Neural cell (in vitro differentiated cells): Measurements from ENCODE around the gene GALNT2. TPM values are rescaled to one million over a fixed set of nuclear protein-coding genes. Genes with fewer than 3 reads are reported as not detected.

Source experiments
- H2AFZ ChIP-seq: fragments of 200-600, 300-800 bp; sonication (generic), shearing (Covaris generic); 2 replicates; pipeline ENCODE4 v1.6.0; 2014; ENCODE audit warnings: low read depth, mild to moderate bottlenecking, antibody characterized with exemption, low read length, moderate library complexity
- H3F3A ChIP-seq: fragments of 200-600 bp; shearing (Covaris generic); 2 replicates; pipeline ENCODE4 v1.6.1; 2016; ENCODE audit warnings: mild to moderate bottlenecking, moderate library complexity, mixed read lengths, antibody characterized with exemption, low read length; ENCODE audit not compliant: insufficient read depth, poor library complexity, severe bottlenecking
- H3K27ac ChIP-seq: fragments of 200-600, 300-800 bp; sonication (generic), shearing (Covaris generic); 2 replicates; pipeline ENCODE4 v1.5.1; 2014; ENCODE audit warnings: mild to moderate bottlenecking, low read length, moderate library complexity
- H3K27me3 ChIP-seq: fragments of 300-800, 200-600 bp; sonication (generic), shearing (Covaris generic); 2 replicates; pipeline ENCODE4 v1.6.0; 2014; ENCODE audit warnings: mild to moderate bottlenecking, low read depth, low read length, moderate library complexity; ENCODE audit not compliant: insufficient read depth
- H3K36me3 ChIP-seq: fragments of 300-800, 200-600 bp; sonication (generic), shearing (Covaris generic); 2 replicates; pipeline ENCODE4 v1.5.1; 2014; ENCODE audit warnings: mild to moderate bottlenecking, antibody characterized with exemption, low read length, moderate library complexity; ENCODE audit not compliant: insufficient read depth
- H3K4me2 ChIP-seq: fragments of 300-800, 200-600 bp; sonication (generic), shearing (Covaris generic); 2 replicates; pipeline ENCODE4 v1.6.0; 2014; ENCODE audit warnings: mild to moderate bottlenecking, low read length
- H3K4me3 ChIP-seq: fragments of 300-800, 200-600 bp; sonication (generic), shearing (Covaris generic); 2 replicates; pipeline ENCODE4 v1.5.1; 2014; ENCODE audit warnings: mild to moderate bottlenecking, low read length, moderate library complexity
- H3K79me2 ChIP-seq: fragments of 200-600 bp; shearing (Covaris generic); replicated peaks from 2 replicates; pipeline ENCODE4 v1.6.0; 2014; ENCODE audit warnings: mild to moderate bottlenecking, low read length, moderate library complexity; ENCODE audit not compliant: insufficient read depth
- H3K9ac ChIP-seq: fragments of 300-800, 200-600 bp; sonication (generic), shearing (Covaris generic); 2 replicates; pipeline ENCODE4 v1.6.1; 2016; ENCODE audit warnings: mild to moderate bottlenecking, low read length, mixed read lengths
- H3K9me2 ChIP-seq: fragments of 200-600 bp; shearing (Covaris generic); 2 replicates; pipeline ENCODE4 v1.6.1; 2016; ENCODE audit warnings: mild to moderate bottlenecking, low read length, mixed read lengths; ENCODE audit not compliant: insufficient read depth
- H3K9me3 ChIP-seq: fragments of 200-600, 300-800 bp; sonication (generic), shearing (Covaris generic); 2 replicates; pipeline ENCODE4 v1.6.1; 2016; ENCODE audit warnings: mild to moderate bottlenecking, mixed run types, low read length, moderate library complexity, mixed read lengths
- H4K20me1 ChIP-seq: fragments of 200-600 bp; shearing (Covaris generic); 2 replicates; pipeline ENCODE4 v1.6.1; 2016; ENCODE audit warnings: mild to moderate bottlenecking, mixed run types; ENCODE audit not compliant: insufficient read depth
- EP300 ChIP-seq: fragments of 450-650 bp; conservative IDR thresholded peaks from 2 replicates; pipeline ENCODE4 v1.6.1; 2014; ENCODE audit warnings: antibody characterized with exemption, mild to moderate bottlenecking, moderate library complexity; ENCODE audit not compliant: poor library complexity, severe bottlenecking
- EZH2 ChIP-seq: fragments of 200-600, 300-800 bp; shearing (Covaris generic), sonication (generic); IDR thresholded peaks from 2 replicates; pipeline ENCODE4 v1.6.1; 2014; ENCODE audit warnings: antibody characterized with exemption, low read length, borderline replicate concordance, mild to moderate bottlenecking; ENCODE audit not compliant: insufficient read depth, poor library complexity, severe bottlenecking
- MXI1 ChIP-seq: fragments of 450-650 bp; conservative IDR thresholded peaks from 2 replicates; pipeline ENCODE4 v1.6.1; 2014; ENCODE audit warnings: antibody characterized with exemption, mild to moderate bottlenecking; ENCODE audit not compliant: poor library complexity, severe bottlenecking
- POLR2AphosphoS5 ChIP-seq: IDR thresholded peaks from 2 replicates; pipeline ENCODE4 v1.6.1; 2012
- SMC3 ChIP-seq: fragments of 450-650 bp; conservative IDR thresholded peaks from 2 replicates; pipeline ENCODE4 v1.6.1; 2014; ENCODE audit warnings: antibody characterized with exemption, mild to moderate bottlenecking, moderate library complexity; ENCODE audit not compliant: poor library complexity
- TAF1 ChIP-seq: IDR thresholded peaks from 2 replicates; pipeline ENCODE4 v1.6.1; 2012; ENCODE audit warnings: low read depth
- polyA plus RNA-seq: library from polyadenylated mRNA; depleted of rRNA; stranded (reverse); fragments of >200 nt; gene quantifications from 2 replicates; pipeline ENCODE4 v1.2.3, GENCODE V29; 2014
- TF ChIP-seq, protein P1 (sequence below): fragments of 450-650 bp; IDR thresholded peaks from 2 replicates; pipeline ENCODE4 v1.5.1; 2014; ENCODE audit warnings: antibody characterized with exemption, mild to moderate bottlenecking, moderate library complexity; ENCODE audit not compliant: poor library complexity, severe bottlenecking
- TF ChIP-seq, protein P2 (sequence below): IDR thresholded peaks from 2 replicates; pipeline ENCODE4 v1.6.1; 2012; ENCODE audit warnings: borderline replicate concordance

GALNT2 gene
- polyA plus RNA-seq, 1 donor from 2014 or later = 38.8 TPM

DNA sequence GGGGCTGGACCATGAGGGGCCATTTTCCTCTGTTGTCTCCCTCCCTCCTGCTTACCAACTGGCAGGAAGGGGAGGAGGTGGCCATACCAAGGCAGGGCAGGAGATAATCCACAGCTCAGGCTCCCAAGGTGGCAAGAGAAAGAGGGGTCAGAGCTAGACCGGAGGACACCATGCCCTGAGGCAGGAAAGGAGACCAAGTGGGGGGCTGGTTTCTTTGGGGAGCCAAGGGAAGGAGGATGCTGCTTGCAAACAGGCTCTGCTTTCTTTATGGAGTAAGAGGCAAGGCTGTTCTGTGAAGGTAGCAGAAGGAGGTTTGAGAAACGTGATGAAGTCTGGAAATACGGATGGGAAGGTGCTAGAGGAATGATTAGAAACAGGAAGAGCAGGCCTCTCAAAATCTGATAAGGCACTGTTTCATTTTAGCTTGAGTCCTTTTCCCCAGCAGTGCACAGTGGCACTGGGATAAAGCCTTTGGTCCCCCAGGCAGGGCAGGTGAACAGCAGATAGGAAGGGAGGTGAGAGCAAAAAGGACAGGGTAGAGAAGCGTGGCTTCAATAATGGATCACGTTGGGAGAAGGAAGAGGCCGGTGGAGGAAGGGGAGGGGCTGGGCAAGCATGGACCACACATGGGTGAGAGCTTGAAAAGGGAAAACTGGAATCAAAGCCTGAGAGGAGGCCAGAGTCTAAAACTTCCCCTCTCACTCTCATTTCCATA is 44.2 kb upstream of the GALNT2 start:
- Histone ChIP-seq H3K4me3 (no peak overlapping the region), H3K9ac (no peak overlapping the region), H4K20me1 (no peaks in the 10 kb centered on the region), H3K27me3 (no peaks in the 10 kb centered on the region), H2AFZ (no peak overlapping the region), H3K4me2 (no peak overlapping the region), H3K27ac (no peak overlapping the region), H3K36me3 (no peaks in the 10 kb centered on the region), H3K9me3 (no peaks in the 10 kb centered on the region), H3F3A (no peaks in the 10 kb centered on the region), H3K79me2 (no peaks in the 10 kb centered on the region), H3K9me2 (no peaks in the 10 kb centered on the region)
- TF ChIP-seq MXI1 (no peak), TAF1 (no peak), POLR2AphosphoS5 (no peak), EP300 (no peak)
- TF ChIP-seq, protein P1, sequence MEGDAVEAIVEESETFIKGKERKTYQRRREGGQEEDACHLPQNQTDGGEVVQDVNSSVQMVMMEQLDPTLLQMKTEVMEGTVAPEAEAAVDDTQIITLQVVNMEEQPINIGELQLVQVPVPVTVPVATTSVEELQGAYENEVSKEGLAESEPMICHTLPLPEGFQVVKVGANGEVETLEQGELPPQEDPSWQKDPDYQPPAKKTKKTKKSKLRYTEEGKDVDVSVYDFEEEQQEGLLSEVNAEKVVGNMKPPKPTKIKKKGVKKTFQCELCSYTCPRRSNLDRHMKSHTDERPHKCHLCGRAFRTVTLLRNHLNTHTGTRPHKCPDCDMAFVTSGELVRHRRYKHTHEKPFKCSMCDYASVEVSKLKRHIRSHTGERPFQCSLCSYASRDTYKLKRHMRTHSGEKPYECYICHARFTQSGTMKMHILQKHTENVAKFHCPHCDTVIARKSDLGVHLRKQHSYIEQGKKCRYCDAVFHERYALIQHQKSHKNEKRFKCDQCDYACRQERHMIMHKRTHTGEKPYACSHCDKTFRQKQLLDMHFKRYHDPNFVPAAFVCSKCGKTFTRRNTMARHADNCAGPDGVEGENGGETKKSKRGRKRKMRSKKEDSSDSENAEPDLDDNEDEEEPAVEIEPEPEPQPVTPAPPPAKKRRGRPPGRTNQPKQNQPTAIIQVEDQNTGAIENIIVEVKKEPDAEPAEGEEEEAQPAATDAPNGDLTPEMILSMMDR = no peak

DNA sequence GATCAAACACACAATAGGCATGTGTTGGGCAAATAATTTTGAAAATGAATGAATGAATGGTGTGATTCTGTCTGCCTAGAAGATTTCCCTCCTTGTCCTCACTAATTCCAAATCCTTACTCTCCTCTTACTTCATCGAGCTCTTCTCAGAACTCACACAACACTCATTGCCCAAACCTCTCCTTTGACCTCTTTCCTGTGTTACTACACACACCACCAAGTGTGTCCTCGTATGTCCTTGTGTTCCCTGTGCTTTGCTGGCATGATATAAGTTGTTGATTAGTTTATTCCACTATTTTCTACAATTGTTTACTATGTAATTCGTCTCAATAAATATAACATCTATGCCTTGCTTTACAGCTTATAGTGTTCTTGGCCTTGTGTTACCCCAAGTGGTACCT is 41.4 kb upstream of the GALNT2 start:
- no peaks in the 10 kb centered on the region for H3K79me2 ChIP-seq
- TF ChIP-seq, protein P1 = no peak
- TF ChIP-seq POLR2AphosphoS5 (no peak), SMC3 (no peak), EZH2 (no peak)
- TF ChIP-seq, protein P2, sequence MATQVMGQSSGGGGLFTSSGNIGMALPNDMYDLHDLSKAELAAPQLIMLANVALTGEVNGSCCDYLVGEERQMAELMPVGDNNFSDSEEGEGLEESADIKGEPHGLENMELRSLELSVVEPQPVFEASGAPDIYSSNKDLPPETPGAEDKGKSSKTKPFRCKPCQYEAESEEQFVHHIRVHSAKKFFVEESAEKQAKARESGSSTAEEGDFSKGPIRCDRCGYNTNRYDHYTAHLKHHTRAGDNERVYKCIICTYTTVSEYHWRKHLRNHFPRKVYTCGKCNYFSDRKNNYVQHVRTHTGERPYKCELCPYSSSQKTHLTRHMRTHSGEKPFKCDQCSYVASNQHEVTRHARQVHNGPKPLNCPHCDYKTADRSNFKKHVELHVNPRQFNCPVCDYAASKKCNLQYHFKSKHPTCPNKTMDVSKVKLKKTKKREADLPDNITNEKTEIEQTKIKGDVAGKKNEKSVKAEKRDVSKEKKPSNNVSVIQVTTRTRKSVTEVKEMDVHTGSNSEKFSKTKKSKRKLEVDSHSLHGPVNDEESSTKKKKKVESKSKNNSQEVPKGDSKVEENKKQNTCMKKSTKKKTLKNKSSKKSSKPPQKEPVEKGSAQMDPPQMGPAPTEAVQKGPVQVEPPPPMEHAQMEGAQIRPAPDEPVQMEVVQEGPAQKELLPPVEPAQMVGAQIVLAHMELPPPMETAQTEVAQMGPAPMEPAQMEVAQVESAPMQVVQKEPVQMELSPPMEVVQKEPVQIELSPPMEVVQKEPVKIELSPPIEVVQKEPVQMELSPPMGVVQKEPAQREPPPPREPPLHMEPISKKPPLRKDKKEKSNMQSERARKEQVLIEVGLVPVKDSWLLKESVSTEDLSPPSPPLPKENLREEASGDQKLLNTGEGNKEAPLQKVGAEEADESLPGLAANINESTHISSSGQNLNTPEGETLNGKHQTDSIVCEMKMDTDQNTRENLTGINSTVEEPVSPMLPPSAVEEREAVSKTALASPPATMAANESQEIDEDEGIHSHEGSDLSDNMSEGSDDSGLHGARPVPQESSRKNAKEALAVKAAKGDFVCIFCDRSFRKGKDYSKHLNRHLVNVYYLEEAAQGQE = no peak
- no peak overlapping the region for H3K4me2 ChIP-seq
- no peak overlapping the region for H3K4me3 ChIP-seq
- no peak overlapping the region for H3K9ac ChIP-seq
- no peaks in the 10 kb centered on the region for H3K27me3 ChIP-seq
- no peaks in the 10 kb centered on the region for H3K9me2 ChIP-seq
- H3K27ac ChIP-seq = no peak overlapping the region
- H2AFZ ChIP-seq = no peak overlapping the region
- no peaks in the 10 kb centered on the region for H3K9me3 ChIP-seq
- no peaks in the 10 kb centered on the region for H3K36me3 ChIP-seq
- H3F3A ChIP-seq = no peaks in the 10 kb centered on the region
- H4K20me1 ChIP-seq = no peaks in the 10 kb centered on the region
